Loucy (cell line): Measurements from ENCODE around the gene STAB2.

Experiments used
- H2AFZ ChIP-seq: fragments of 200-600 bp; sonication (generic); 2 replicates; pipeline ENCODE4 v1.6.0; 2016; ENCODE audit warnings: antibody characterized with exemption, mild to moderate bottlenecking, low read length, moderate library complexity
- H3F3A ChIP-seq: fragments of 200-600 bp; 2 replicates; pipeline ENCODE4 v1.6.0; 2016; ENCODE audit warnings: antibody characterized with exemption, low read depth, mild to moderate bottlenecking
- H3K27me3 ChIP-seq: fragments of 200-600 bp; sonication (generic); 2 replicates; pipeline ENCODE4 v1.6.1; 2014; ENCODE audit warnings: low read length, mild to moderate bottlenecking; ENCODE audit not compliant: insufficient read depth, poor library complexity, severe bottlenecking
- H3K36me3 ChIP-seq: fragments of 200-600 bp; sonication (generic); 2 replicates; pipeline ENCODE4 v1.6.1; 2016; ENCODE audit warnings: low read length; ENCODE audit not compliant: insufficient read depth
- H3K4me1 ChIP-seq: fragments of 200-600 bp; sonication (generic); 2 replicates; pipeline ENCODE4 v1.5.1; 2014; ENCODE audit warnings: low read length, mild to moderate bottlenecking; ENCODE audit not compliant: insufficient read depth, poor library complexity, severe bottlenecking
- H3K4me2 ChIP-seq: fragments of 200-600 bp; sonication (generic); 2 replicates; pipeline ENCODE4 v1.6.0; 2014; ENCODE audit warnings: antibody characterized with exemption, low read length, low read depth, mild to moderate bottlenecking; ENCODE audit not compliant: poor library complexity, severe bottlenecking
- H3K4me3 ChIP-seq: fragments of 200-600 bp; sonication (generic); 2 replicates; pipeline ENCODE4 v1.5.1; 2014; ENCODE audit warnings: low read length, mild to moderate bottlenecking, mixed read lengths; ENCODE audit not compliant: poor library complexity, severe bottlenecking
- H3K79me2 ChIP-seq: fragments of 200-600 bp; sonication (generic); 2 replicates; pipeline ENCODE4 v1.6.1; 2014; ENCODE audit warnings: low read length; ENCODE audit not compliant: insufficient read depth
- H3K9ac ChIP-seq: fragments of 200-600 bp; sonication (generic); 2 replicates; pipeline ENCODE4 v1.6.0; 2014; ENCODE audit warnings: mild to moderate bottlenecking, low read depth, low read length, moderate library complexity; ENCODE audit not compliant: poor library complexity, severe bottlenecking
- H3K9me2 ChIP-seq: fragments of 200-600 bp; sonication (generic); replicated peaks from 2 replicates; pipeline ENCODE4 v1.6.1; 2016; ENCODE audit warnings: low read depth, low read length, mixed read lengths
- H3K9me3 ChIP-seq: fragments of 200-600 bp; sonication (generic); 2 replicates; pipeline ENCODE4 v1.6.1; 2014; ENCODE audit warnings: mild to moderate bottlenecking, antibody characterized with exemption, low read length, low read depth; ENCODE audit not compliant: insufficient read depth
- H4K20me1 ChIP-seq: fragments of 200-600 bp; sonication (generic); 2 replicates; pipeline ENCODE4 v1.6.0; 2014; ENCODE audit warnings: antibody characterized with exemption, low read length, mild to moderate bottlenecking; ENCODE audit not compliant: insufficient read depth, poor library complexity, severe bottlenecking
- EZH2phosphoT487 ChIP-seq: fragments of 200-600 bp; IDR thresholded peaks from 2 replicates; pipeline ENCODE4 v1.6.1; 2018; ENCODE audit warnings: antibody characterized with exemption, mild to moderate bottlenecking, moderate library complexity, borderline replicate concordance
- TF ChIP-seq, protein P1 (sequence below): fragments of 200-600 bp; sonication (generic); conservative IDR thresholded peaks from 2 replicates; pipeline ENCODE4 v1.5.1; 2014; ENCODE audit warnings: mild to moderate bottlenecking, antibody characterized with exemption, low read length

STAB2 gene

GRCh38 chr12:103626498-103626897 lies 39.4 kb downstream of the STAB2 start:
- TF ChIP-seq EZH2phosphoT487, result no peak
- TF ChIP-seq, protein P1, sequence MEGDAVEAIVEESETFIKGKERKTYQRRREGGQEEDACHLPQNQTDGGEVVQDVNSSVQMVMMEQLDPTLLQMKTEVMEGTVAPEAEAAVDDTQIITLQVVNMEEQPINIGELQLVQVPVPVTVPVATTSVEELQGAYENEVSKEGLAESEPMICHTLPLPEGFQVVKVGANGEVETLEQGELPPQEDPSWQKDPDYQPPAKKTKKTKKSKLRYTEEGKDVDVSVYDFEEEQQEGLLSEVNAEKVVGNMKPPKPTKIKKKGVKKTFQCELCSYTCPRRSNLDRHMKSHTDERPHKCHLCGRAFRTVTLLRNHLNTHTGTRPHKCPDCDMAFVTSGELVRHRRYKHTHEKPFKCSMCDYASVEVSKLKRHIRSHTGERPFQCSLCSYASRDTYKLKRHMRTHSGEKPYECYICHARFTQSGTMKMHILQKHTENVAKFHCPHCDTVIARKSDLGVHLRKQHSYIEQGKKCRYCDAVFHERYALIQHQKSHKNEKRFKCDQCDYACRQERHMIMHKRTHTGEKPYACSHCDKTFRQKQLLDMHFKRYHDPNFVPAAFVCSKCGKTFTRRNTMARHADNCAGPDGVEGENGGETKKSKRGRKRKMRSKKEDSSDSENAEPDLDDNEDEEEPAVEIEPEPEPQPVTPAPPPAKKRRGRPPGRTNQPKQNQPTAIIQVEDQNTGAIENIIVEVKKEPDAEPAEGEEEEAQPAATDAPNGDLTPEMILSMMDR, result 0 out of 2 replicates have a peak, but pooled peaks have one; percentile 9
- Histone ChIP-seq H3K9ac (no peak overlapping the region), H3K9me3 (no peaks in the 10 kb centered on the region), H3F3A (no peaks in the 10 kb centered on the region), H3K4me3 (no peak overlapping the region), H3K4me1 (no peaks in the 10 kb centered on the region), H2AFZ (no peak overlapping the region), H3K79me2 (no peaks in the 10 kb centered on the region), H3K4me2 (no peak overlapping the region), H3K9me2 (no peaks in the 10 kb centered on the region), H3K27me3 (no peaks in the 10 kb centered on the region), H3K36me3 (no peaks in the 10 kb centered on the region), H4K20me1 (no peaks in the 10 kb centered on the region)

- Histone ChIP-seq H3F3A (no peaks in the 10 kb centered on the region), H3K4me2 (no peak overlapping the region), H3K4me1 (no peaks in the 10 kb centered on the region), H3K36me3 (no peaks in the 10 kb centered on the region), H3K4me3 (no peak overlapping the region), H3K9me2 (no peaks in the 10 kb centered on the region), H3K9me3 (no peaks in the 10 kb centered on the region), H3K79me2 (no peaks in the 10 kb centered on the region), H3K9ac (no peak overlapping the region), H2AFZ (no peak overlapping the region), H4K20me1 (no peaks in the 10 kb centered on the region), H3K27me3 (no peaks in the 10 kb centered on the region)
- TF ChIP-seq EZH2phosphoT487, result no peak
- TF ChIP-seq, protein P1, result no peak
Observed at GRCh38 chr12:103627189-103627855, 40.2 kb downstream of the STAB2 start.

- H3K9ac ChIP-seq, result no peak overlapping the region
- no peak for TF ChIP-seq EZH2phosphoT487
- TF ChIP-seq, protein P1, result peak; percentile 100
- no peaks in the 10 kb centered on the region for H4K20me1 ChIP-seq
- H3K9me3 ChIP-seq, result no peaks in the 10 kb centered on the region
- no peaks in the 10 kb centered on the region for H3F3A ChIP-seq
- no peaks in the 10 kb centered on the region for H3K27me3 ChIP-seq
- H3K9me2 ChIP-seq, result no peaks in the 10 kb centered on the region
- no peaks in the 10 kb centered on the region for H3K4me1 ChIP-seq
- peak overlapping the region; percentile 78; the same call in 1 of the 2 replicates for H2AFZ ChIP-seq
- H3K36me3 ChIP-seq, result no peaks in the 10 kb centered on the region
- no peak overlapping the region for H3K4me2 ChIP-seq
- H3K79me2 ChIP-seq, result no peaks in the 10 kb centered on the region
- H3K4me3 ChIP-seq, result no peak overlapping the region
Observed at GRCh38 chr12:103632554-103633216, 45.6 kb downstream of the STAB2 start.
